ENCODE data around the gene DPPA2. TPM values are rescaled to one million over a fixed set of nuclear protein-coding genes. Genes with fewer than 3 reads are reported as not detected.

The DPPA2 gene
- total RNA-seq, 1 experiment from 2014 or later = not detected

DNA sequence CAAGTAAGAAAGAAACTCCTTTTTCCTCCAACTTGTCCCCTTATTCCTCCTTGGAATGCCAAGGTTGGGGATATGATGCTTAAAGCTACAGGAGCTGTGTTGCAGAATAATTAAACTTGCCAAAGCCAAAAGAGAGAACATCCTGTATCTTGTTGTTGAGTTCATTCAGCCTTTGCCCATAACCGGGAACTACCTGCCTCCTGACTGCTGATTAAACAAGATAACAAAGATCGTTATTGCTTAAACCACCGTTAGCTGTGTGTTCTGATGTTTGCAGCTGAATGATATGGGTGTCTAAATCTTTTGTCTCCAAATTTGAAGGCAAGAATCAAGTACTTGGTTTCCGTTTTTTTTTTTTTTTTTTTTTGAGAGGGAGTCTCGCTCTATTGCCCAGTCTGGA is 61.5 kb downstream of the DPPA2 start:
- Histone ChIP-seq H3K4me1 (ENCODE audit: insufficient read depth, low read length, poor library complexity, severe bottlenecking) (no peaks in the 10 kb centered on the region), H3K9me3 (ENCODE audit: low read depth, low read length, poor library complexity, severe bottlenecking) (no peaks in the 10 kb centered on the region), H3K27ac (ENCODE audit: low read depth, low read length, poor library complexity, severe bottlenecking) (no peak overlapping the region), H3K27me3 (replicated peaks; ENCODE audit: insufficient read depth, low read depth, low read length, poor library complexity) (no peaks in the 10 kb centered on the region), H3K36me3 (ENCODE audit: insufficient read depth, low read length, poor library complexity, severe bottlenecking) (no peaks in the 10 kb centered on the region), H3K4me3 (ENCODE audit: low read depth, low read length, poor library complexity, severe bottlenecking) (no peak overlapping the region)
- intact Hi-C loops (cut with micrococcal nuclease; ENCODE audit: unreplicated experiment) = no loop called here
- no peak for DNase-seq (ENCODE audit: low spot score)
- BruUV-seq (replicated peaks) = no TSS peak
- POLR2A ChIA-PET (ENCODE audit: low non-redundant PET) = no interaction called here
- CTCF ChIA-PET = no interaction called here
- TF ChIP-seq, protein P1, sequence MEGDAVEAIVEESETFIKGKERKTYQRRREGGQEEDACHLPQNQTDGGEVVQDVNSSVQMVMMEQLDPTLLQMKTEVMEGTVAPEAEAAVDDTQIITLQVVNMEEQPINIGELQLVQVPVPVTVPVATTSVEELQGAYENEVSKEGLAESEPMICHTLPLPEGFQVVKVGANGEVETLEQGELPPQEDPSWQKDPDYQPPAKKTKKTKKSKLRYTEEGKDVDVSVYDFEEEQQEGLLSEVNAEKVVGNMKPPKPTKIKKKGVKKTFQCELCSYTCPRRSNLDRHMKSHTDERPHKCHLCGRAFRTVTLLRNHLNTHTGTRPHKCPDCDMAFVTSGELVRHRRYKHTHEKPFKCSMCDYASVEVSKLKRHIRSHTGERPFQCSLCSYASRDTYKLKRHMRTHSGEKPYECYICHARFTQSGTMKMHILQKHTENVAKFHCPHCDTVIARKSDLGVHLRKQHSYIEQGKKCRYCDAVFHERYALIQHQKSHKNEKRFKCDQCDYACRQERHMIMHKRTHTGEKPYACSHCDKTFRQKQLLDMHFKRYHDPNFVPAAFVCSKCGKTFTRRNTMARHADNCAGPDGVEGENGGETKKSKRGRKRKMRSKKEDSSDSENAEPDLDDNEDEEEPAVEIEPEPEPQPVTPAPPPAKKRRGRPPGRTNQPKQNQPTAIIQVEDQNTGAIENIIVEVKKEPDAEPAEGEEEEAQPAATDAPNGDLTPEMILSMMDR (conservative IDR thresholded peaks at IDR 0.05; ENCODE audit: low read depth, low read length) = no peak
- no peak for TF ChIP-seq EZH2 (IDR thresholded peaks at IDR 0.05; ENCODE audit: borderline replicate concordance, low read depth, low read length, poor library complexity, severe bottlenecking)

DNA sequence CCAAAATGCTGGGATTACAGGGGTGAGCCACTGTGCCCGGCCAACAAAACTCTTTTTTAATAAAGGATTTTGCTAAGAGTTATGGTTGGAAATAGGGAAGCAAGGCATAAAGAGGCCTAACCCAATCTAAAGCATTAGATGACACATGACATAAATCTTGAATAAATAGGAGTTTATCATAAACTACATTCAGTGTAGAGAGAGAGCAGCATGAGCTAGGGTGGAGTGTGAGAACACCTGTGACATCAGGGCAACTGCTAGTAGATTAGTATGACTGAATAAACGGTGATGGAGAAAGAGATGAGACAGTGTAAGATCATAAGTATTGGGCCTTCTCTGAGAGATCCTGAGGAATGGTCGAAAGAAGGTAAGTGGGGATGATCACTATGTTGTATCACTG is 63.7 kb downstream of the DPPA2 start:
- no peak overlapping the region for H3K4me3 ChIP-seq (ENCODE audit: low read depth, low read length, poor library complexity, severe bottlenecking)
- H3K9me3 ChIP-seq (ENCODE audit: low read depth, low read length, poor library complexity, severe bottlenecking) = no peaks in the 10 kb centered on the region
- intact Hi-C loops (cut with micrococcal nuclease; ENCODE audit: unreplicated experiment) = no loop called here
- CTCF ChIA-PET = interaction anchor here (0.7 kb wide), 1 partner anchor 170 kb away, joined by 4 read pairs; no protein-coding TSS in a partner anchor
- DNase-seq (ENCODE audit: low spot score) = no peak
- TF ChIP-seq, protein P1 (conservative IDR thresholded peaks at IDR 0.05; ENCODE audit: low read depth, low read length) = no peak
- no peak for TF ChIP-seq EZH2 (IDR thresholded peaks at IDR 0.05; ENCODE audit: borderline replicate concordance, low read depth, low read length, poor library complexity, severe bottlenecking)
- H3K27me3 ChIP-seq (replicated peaks; ENCODE audit: insufficient read depth, low read depth, low read length, poor library complexity) = no peaks in the 10 kb centered on the region
- POLR2A ChIA-PET (ENCODE audit: low non-redundant PET) = no interaction called here
- H3K4me1 ChIP-seq (ENCODE audit: insufficient read depth, low read length, poor library complexity, severe bottlenecking) = no peaks in the 10 kb centered on the region
- H3K27ac ChIP-seq (ENCODE audit: low read depth, low read length, poor library complexity, severe bottlenecking) = no peak overlapping the region
- no peaks in the 10 kb centered on the region for H3K36me3 ChIP-seq (ENCODE audit: insufficient read depth, low read length, poor library complexity, severe bottlenecking)
- no TSS peak for BruUV-seq (replicated peaks)

Other genes starting within 250 kb of the DPPA2 start
- gene MORC1, start 198.4 kb downstream of the DPPA2 start, total RNA-seq (2021) = 0.68 and 0.88 TPM in 2 replicates
- gene C3orf85, start 179.8 kb downstream of the DPPA2 start, total RNA-seq (2021) = not detected in 2 replicates
- not detected in 2 replicates for gene DPPA4, start 21.0 kb upstream of the DPPA2 start, total RNA-seq (2021)